ENCODE data around the gene ABCC1.
A peak's percentile ranks its signal among the peaks of the same experiment; 100 is the strongest.
"Not testable (repeated sequence)": the region's sequence is repeated elsewhere in the genome, so short reads cannot be mapped to it uniquely, and the experiment has no call there.

Gene ABCC1

GRCh38 chr16:15946257-15947044 lies 3.0 kb upstream of the ABCC1 start:
- no peak for DNase-seq (ENCODE audit: low spot score)

DNA sequence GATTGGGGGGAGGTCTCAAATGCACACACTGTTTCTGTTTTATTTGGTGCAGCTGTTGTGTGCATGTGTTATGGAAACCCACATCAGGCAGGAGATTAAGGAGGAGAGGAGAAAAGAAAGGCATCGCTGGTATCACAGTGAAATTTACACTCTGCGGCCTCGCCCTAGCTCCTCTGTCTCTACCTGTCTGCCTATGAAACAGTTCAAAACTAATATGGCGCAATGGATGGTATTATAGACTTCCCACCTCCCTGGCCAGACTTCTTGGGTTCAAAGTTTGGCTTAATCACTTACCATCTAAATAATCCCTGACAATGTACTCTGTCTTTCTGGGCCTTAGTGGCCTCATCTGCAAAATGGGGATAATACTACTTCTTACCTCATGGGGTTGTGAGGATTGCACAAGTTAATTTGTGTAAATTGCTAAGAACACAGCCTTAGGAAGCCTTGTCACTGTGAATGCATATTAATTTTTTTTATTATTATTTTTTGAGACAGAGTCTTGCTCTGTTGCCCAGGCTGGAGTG lies 1.4 kb upstream of the ABCC1 start:
- DNase-seq (ENCODE audit: low spot score), result no peak

DNA sequence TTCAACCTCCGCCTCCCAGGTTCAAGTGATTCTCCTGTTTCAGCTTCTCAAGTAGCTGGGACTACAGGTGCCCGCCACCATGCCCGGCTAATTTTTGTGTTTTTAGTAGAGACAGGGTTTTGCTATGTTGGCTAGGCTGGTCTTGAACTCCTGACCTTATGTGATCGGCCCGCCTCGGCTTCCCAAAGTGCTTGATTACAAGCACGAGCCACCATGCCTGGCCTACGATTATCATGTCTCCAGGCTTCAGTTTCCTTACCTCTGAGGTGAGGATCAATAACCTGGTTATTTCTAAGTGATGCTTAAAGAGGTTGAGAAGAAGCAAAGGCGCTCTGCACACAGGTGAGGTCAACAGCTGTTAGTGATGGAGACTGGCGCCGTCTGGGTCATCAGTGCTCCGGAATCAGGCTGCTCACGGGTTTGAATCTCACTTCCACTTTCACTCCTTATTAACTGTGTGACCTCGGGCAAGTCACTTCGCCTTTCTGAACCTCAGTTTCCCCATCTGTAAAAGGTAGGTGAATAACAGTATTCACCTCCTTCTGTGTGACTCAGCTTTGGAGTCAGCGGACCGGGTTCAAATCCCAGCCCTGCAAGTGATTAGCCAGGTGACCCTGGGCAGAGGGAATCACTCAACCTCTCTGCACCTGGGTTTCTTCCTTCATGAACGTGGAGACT lies 745 bp upstream of the ABCC1 start:
- peak; percentile 50 for DNase-seq (ENCODE audit: low spot score)

- peak; percentile 43 for DNase-seq (ENCODE audit: low spot score)
Observed at GRCh38 chr16:15950161-15950854, 892 bp downstream of the ABCC1 start.

- DNase-seq (ENCODE audit: low spot score), result no peak
Observed at GRCh38 chr16:15950869-15951268, 1.5 kb downstream of the ABCC1 start.

DNA sequence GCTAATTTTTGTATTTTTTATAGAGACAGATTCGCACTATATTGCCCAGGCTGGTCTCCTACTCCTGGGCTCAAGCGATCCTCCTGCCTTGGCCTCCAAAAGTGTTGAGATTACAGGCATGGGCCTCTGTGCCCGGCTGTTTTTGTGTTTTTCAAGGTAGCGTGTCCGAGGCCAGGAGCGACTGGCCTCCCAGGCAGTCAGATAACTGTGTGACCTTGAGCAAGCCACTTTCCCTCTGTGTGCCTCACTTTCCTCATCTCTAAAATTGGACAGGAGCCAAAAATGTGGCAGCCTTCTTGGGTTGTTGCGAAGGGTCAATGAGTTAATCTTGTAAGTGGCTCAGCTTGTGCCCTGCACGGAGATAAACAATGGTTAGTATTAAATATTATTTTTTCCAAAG lies 2.4 kb downstream of the ABCC1 start:
- DNase-seq (ENCODE audit: low spot score), result no peak

GRCh38 chr16:15952265-15952711 lies 2.9 kb downstream of the ABCC1 start:
- no peak for DNase-seq (ENCODE audit: low spot score)

DNA sequence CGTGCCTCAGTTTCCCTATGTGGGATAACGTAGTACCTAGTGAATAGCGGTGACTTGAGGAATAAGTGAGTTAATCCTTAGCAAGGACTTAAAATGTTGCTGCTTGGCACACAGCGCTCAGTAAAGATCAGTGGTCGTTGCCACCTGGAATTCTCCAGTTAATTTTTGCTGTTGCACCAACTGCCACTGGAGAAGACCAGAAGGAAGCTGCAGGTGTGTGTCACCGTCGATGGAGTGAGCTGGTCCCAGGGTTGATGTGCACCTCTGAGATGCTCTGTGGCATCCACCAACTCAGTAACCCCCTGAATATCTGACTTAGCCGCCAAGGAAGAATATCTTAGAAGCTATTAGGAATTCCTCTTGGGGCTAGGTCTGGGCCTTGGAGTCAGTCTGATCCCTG lies 4.1 kb downstream of the ABCC1 start:
- no peak for DNase-seq (ENCODE audit: low spot score)

- no peak for DNase-seq (ENCODE audit: low spot score)
Observed at GRCh38 chr16:15953929-15954813, 4.8 kb downstream of the ABCC1 start.

DNA sequence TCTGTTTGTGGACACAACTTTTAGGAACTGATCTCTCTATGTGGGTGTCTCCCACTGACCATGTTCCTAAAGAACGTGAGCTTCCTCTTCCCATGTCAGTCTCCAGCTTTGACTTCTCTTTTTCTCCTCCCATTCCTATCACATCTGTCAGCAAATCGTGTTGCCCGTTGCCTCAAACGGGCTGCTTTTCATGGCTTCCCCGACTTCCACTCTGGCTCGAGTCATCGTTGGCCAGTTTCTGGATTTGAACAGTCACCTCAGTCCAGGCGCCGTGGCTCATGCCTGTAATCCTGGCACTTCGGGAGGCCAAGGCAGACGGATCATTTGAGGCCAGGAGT lies 5.4 kb downstream of the ABCC1 start:
- DNase-seq (ENCODE audit: low spot score), result no peak

- DNase-seq (ENCODE audit: low spot score), result no peak
Observed at GRCh38 chr16:15955425-15955824, 6.0 kb downstream of the ABCC1 start.

- not testable (repeated sequence) for DNase-seq (ENCODE audit: low spot score)
Observed at GRCh38 chr16:15956106-15956505, 6.7 kb downstream of the ABCC1 start.

- no peak for DNase-seq (ENCODE audit: low spot score)
Observed at GRCh38 chr16:15958703-15959348, 9.4 kb downstream of the ABCC1 start.

DNA sequence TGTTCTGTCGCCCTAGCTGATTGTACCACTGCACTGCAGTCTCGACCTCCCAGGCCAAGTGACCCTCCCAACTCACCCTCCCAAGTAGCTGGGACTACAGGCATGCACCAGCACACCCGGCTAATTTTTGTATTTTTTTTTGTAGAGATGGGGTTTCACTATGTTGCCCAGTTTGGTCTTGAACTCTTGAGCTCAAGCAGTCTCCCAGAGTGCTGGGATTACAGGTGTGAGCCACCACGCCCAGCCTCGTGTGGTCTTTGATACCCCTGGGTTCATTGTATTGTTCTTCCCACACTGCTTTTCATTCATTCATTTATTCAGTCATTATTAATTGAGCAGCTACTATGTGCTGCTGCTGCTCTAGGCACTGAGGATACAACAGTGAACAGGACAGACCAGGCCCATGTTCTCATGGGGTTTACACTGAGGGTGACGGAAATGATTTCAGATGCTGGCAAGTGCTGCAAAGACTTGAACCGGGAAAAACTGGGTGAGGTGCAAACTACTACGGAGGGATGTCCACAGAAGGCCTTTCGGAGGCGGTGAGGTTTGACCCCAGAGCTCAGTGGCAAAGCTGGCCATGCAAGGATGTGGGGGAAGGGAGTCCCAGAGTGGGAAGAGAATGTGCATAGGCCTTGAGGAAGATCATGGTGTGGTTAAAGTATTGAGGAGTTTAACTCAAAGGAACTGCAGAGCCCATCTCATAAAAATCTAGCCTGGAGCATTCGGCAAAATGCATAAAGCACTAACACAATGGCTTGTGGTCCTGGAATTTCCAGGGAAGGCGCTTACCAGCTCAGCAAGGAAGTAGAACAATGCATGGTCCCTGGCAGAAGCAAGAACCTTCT lies 10.9 kb downstream of the ABCC1 start:
- DNase-seq (ENCODE audit: low spot score), result no peak

GRCh38 chr16:15961060-15961511 lies 11.7 kb downstream of the ABCC1 start:
- no peak for DNase-seq (ENCODE audit: low spot score)

- no peak for DNase-seq (ENCODE audit: low spot score)
Observed at GRCh38 chr16:15961571-15962090, 12.2 kb downstream of the ABCC1 start.

DNA sequence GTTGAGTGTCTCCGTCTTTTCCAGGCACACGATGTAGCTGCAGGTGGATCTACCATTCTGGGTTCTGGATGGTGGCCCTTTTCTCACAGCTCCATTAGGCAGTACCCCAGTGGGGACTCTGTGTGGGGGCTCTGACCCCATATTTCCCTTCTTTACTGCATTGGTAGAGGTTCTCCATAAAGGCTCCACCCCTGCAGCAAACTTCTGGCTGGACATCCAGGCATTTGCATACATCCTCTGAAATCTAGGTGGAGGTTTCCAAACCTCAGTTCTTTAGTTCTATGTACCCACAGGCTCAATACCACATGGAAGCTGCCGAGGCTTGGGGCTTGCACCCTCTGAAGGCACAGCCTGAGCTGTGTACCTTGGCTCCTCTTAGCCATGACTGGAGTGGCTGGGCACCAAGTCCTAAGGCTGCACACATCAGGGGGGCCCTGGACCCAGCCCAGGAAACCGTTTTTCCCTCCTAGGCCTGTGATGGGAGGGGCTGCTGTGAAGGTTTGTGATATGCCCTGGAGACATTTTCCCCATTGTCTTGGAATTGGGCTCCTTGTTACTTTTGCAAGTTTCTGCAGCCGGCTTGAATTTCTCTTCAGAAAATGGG lies 14.0 kb downstream of the ABCC1 start:
- no peak for DNase-seq (ENCODE audit: low spot score)

DNA sequence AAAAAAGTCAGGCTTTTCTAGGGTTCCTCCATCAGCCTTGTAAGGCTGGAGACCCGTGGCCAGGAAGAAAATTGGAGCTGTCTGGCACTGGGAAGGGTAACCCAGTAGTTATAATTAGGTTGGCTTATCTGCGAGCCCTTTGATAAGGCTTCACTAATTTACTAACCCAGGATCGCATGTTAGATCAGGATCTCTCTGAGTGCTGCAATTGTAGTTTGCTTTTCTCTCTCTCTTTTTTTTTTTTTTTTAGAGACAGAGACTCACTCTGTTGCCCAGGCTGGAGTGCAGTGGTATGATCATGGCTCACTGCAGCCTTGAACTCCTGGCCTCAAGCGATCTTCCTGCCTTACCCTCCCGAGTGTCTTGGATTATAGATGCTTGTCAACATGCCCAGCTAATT lies 17.0 kb downstream of the ABCC1 start:
- DNase-seq (ENCODE audit: low spot score), result no peak

DNA sequence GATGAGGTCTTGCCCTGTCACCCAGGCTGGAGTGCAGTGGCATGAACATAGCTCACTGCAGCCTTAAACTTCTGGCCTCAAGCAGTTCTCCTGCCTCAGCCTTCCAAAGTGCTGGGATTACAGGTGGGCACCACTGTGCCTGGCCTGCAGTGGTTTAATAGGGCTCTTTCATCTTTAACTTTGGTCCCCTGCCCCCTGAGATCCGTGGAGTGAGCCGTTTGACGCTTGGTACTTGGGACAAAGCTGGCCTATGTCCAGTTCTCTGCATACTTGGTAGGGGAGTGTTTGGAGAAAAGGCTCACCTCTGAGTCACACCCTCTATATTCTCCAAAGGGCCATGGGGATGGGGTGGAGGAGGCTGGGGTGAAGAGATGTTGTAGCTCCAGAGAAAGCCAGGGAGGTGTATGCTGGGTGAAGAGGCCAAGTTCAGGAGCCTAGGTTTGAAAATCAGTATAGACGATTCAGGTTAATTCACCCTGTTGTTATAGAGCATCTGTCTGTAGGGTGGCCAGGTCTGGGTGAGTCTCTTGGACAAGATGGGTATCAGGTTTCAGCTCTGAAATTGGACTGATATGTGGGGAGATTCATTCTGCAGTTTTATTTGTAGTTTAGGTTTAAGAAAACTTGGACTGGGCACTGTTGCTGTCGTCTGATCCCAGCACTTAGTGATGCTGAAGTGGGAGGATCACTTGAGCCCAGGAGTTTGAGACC lies 17.6 kb downstream of the ABCC1 start:
- no peak for DNase-seq (ENCODE audit: low spot score)

All from germinal center (tissue), 1 donor.